ENCODE data around the gene ARSB. TPM values are rescaled to one million over a fixed set of nuclear protein-coding genes. Genes with fewer than 3 reads are reported as not detected.

ARSB gene
- total RNA-seq, 1 donor from 2014 or later, result 21.6 TPM

GRCh38 chr5:78756858-78757257 is 228.3 kb downstream of the ARSB start:
- intact Hi-C loops (cut with DNase I), result no loop called here
- DNase-seq (no peak), ATAC-seq (no peak)
- H3K36me3 ChIP-seq, result no peaks in the 10 kb centered on the region
- TF ChIP-seq, protein P1, sequence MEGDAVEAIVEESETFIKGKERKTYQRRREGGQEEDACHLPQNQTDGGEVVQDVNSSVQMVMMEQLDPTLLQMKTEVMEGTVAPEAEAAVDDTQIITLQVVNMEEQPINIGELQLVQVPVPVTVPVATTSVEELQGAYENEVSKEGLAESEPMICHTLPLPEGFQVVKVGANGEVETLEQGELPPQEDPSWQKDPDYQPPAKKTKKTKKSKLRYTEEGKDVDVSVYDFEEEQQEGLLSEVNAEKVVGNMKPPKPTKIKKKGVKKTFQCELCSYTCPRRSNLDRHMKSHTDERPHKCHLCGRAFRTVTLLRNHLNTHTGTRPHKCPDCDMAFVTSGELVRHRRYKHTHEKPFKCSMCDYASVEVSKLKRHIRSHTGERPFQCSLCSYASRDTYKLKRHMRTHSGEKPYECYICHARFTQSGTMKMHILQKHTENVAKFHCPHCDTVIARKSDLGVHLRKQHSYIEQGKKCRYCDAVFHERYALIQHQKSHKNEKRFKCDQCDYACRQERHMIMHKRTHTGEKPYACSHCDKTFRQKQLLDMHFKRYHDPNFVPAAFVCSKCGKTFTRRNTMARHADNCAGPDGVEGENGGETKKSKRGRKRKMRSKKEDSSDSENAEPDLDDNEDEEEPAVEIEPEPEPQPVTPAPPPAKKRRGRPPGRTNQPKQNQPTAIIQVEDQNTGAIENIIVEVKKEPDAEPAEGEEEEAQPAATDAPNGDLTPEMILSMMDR (IDR thresholded peaks at IDR 0.05), result no peak
- no peaks in the 10 kb centered on the region for H3K4me1 ChIP-seq
- H3K27ac ChIP-seq, result no peak overlapping the region
- H3K27me3 ChIP-seq (ENCODE audit: low read depth), result no peaks in the 10 kb centered on the region
- H3K9me3 ChIP-seq, result no peaks in the 10 kb centered on the region
- H3K4me3 ChIP-seq, result no peak overlapping the region

GRCh38 chr5:78755822-78756429 is 229.2 kb downstream of the ARSB start:
- ATAC-seq (no peak), DNase-seq (no peak)
- TF ChIP-seq, protein P1 (IDR thresholded peaks at IDR 0.05), result no peak
- H3K4me3 ChIP-seq, result no peak overlapping the region
- H3K4me1 ChIP-seq, result no peaks in the 10 kb centered on the region
- H3K27me3 ChIP-seq (ENCODE audit: low read depth), result no peaks in the 10 kb centered on the region
- no peak overlapping the region for H3K27ac ChIP-seq
- intact Hi-C loops (cut with DNase I), result no loop called here
- no peaks in the 10 kb centered on the region for H3K9me3 ChIP-seq
- no peaks in the 10 kb centered on the region for H3K36me3 ChIP-seq

DNA sequence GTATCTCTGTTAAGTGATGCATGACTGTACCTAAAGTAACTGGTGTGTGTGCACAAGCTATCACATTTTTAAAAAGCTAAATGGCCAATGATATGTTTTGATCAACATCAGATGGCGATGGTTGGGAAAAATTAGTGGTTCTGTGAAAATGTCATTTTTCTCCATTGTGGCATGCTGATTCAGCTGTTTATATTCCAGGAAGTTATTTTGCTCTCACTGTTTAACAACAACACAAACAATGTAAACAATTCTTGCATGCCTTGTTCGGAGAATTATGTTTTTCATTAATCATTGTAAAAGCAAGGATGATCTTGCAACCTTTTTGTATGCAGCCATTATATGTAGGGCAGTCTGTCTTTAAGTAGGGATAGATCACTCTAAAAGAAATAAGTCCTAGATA is 230.5 kb downstream of the ARSB start:
- TF ChIP-seq, protein P1 (IDR thresholded peaks at IDR 0.05), result no peak
- Histone ChIP-seq H3K27me3 (ENCODE audit: low read depth) (no peaks in the 10 kb centered on the region), H3K36me3 (no peaks in the 10 kb centered on the region), H3K27ac (no peak overlapping the region), H3K9me3 (no peaks in the 10 kb centered on the region), H3K4me3 (no peak overlapping the region), H3K4me1 (no peaks in the 10 kb centered on the region)
- intact Hi-C loops (cut with DNase I), result no loop called here
- DNase-seq, result no peak
- ATAC-seq, result no peak

DNA sequence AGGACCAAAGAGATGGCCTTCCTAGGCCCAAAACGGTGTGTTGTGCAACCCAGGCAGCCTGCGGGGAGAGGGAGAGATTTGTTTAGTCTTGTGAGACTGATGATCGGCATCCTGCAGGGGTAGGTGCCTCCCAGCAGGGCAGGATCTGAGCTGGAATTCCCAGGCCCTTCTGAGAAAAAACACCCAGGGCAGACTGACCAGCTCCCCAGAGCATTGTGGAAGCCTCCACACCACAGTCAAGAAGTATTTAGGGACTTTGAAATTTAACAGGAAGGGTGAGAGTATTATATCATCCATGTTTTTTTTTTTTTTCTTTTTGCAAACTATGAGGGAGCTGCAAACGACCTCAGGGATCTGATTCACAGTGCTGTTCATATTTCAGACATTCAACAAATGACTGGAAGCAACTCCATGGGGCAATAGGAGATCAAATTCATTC is 232.0 kb downstream of the ARSB start:
- H3K27me3 ChIP-seq (ENCODE audit: low read depth), result no peaks in the 10 kb centered on the region
- intact Hi-C loops (cut with DNase I), result no loop called here
- no peak for ATAC-seq

GRCh38 chr5:78751872-78752271 is 233.2 kb downstream of the ARSB start:
- H3K4me3 ChIP-seq, result no peak overlapping the region
- no peaks in the 10 kb centered on the region for H3K4me1 ChIP-seq
- H3K36me3 ChIP-seq, result no peaks in the 10 kb centered on the region
- H3K9me3 ChIP-seq, result no peaks in the 10 kb centered on the region
- H3K27ac ChIP-seq, result no peak overlapping the region
- no peak for DNase-seq
- TF ChIP-seq, protein P1 (IDR thresholded peaks at IDR 0.05), result no peak
- intact Hi-C loops (cut with DNase I), result no loop called here
- no peak for ATAC-seq
- no peaks in the 10 kb centered on the region for H3K27me3 ChIP-seq (ENCODE audit: low read depth)

More for the DNA sequence above, 232.0 kb downstream of the ARSB start:
- no peak overlapping the region for H3K4me3 ChIP-seq
- no peaks in the 10 kb centered on the region for H3K4me1 ChIP-seq
- H3K27ac ChIP-seq, result no peak overlapping the region
- no peaks in the 10 kb centered on the region for H3K36me3 ChIP-seq
- TF ChIP-seq, protein P1 (IDR thresholded peaks at IDR 0.05), result no peak
- no peaks in the 10 kb centered on the region for H3K9me3 ChIP-seq
- DNase-seq, result no peak
